AG08395 (cell line): ENCODE measurements around the gene ARHGAP45.
"Not testable (repeated sequence)": the region's sequence is repeated elsewhere in the genome, so short reads cannot be mapped to it uniquely, and the experiment has no call there.

Experiments used
- DNase-seq: peaks from one replicate; pipeline ENCODE4 v3.0.0; 2012; ENCODE audit warnings: mixed read lengths, low spot score

Gene ARHGAP45

GRCh38 chr19:1105008-1105872, 38.3 kb downstream of the ARHGAP45 start:
- DNase-seq = no peak

GRCh38 chr19:1105873-1106840, 39.2 kb downstream of the ARHGAP45 start:
- DNase-seq = no peak

- no peak for DNase-seq
Measured at GRCh38 chr19:1106841-1107660, 40.1 kb downstream of the ARHGAP45 start.

- no peak for DNase-seq
Measured at GRCh38 chr19:1107661-1108261, 40.8 kb downstream of the ARHGAP45 start.

GRCh38 chr19:1108291-1109031, 41.5 kb downstream of the ARHGAP45 start:
- DNase-seq = no peak

- no peak for DNase-seq
Measured at GRCh38 chr19:1109032-1109551, 42.1 kb downstream of the ARHGAP45 start.

GRCh38 chr19:1109697-1110671, 43.0 kb downstream of the ARHGAP45 start:
- DNase-seq = no peak

- DNase-seq = no peak
Measured at GRCh38 chr19:1110809-1111640, 44.1 kb downstream of the ARHGAP45 start.

GRCh38 chr19:1111641-1112267, 44.8 kb downstream of the ARHGAP45 start:
- no peak for DNase-seq

- DNase-seq = peak; percentile 15
Measured at GRCh38 chr19:1112268-1113029, 45.5 kb downstream of the ARHGAP45 start.

- peak; percentile 97 for DNase-seq
Measured at GRCh38 chr19:1113030-1113985, 46.3 kb downstream of the ARHGAP45 start.

- DNase-seq = no peak
Measured at GRCh38 chr19:1113986-1114483, 47.1 kb downstream of the ARHGAP45 start.

GRCh38 chr19:1114728-1115127, 47.8 kb downstream of the ARHGAP45 start:
- DNase-seq = not testable (repeated sequence)

- no peak for DNase-seq
Measured at GRCh38 chr19:1115646-1116420, 48.9 kb downstream of the ARHGAP45 start.
